Prostate gland (tissue), 2 donors: ENCODE data around the gene RIPOR2. TPM values are rescaled to one million over a fixed set of nuclear protein-coding genes. Genes with fewer than 3 reads are reported as not detected.

ENCODE experiments used
- DNase-seq: peaks from one replicate; pipeline ENCODE4 v3.0.0-alpha.2; 2019; ENCODE audit warnings: low spot score
- H3K27ac ChIP-seq, 2 donors: fragments of 200-600 bp; sonication (generic); 2 replicates each; pipeline ENCODE4 v1.5.1; 2017 to 2019
- H3K27me3 ChIP-seq: fragments of 200-600 bp; sonication (generic); replicated peaks from 2 replicates; pipeline ENCODE4 v1.5.1; 2019; ENCODE audit not compliant: insufficient read depth
- H3K36me3 ChIP-seq, 2 donors: fragments of 200-600 bp; sonication (generic); 1 replicate in 1 of 2; 2 replicates in 1 of 2; pipeline versions ENCODE4 v1.5.1 to v1.8.1; 2017 to 2019
- H3K4me1 ChIP-seq: fragments of 200-600 bp; sonication (generic); replicated peaks from 2 replicates; pipeline ENCODE4 v1.5.1; 2019
- H3K4me3 ChIP-seq, 2 donors: fragments of 200-600 bp; sonication (generic); 2 replicates each; pipeline ENCODE4 v1.5.1; 2017 to 2019
- H3K9me3 ChIP-seq: fragments of 200-600 bp; sonication (generic); 2 replicates; pipeline ENCODE4 v1.5.1; 2017
- CTCF ChIP-seq, 4 experiments: fragments of 200-600 bp in 2 of 4; fragments of 450-650 bp in 2 of 4; sonication (generic) in 2 of 4; IDR thresholded peaks; 1 replicate in 3 of 4; 2 replicates in 1 of 4; pipeline ENCODE4 v1.5.1; 2016 to 2019; ENCODE audit warnings: antibody characterized with exemption in 4 of 4, mild to moderate bottlenecking in 2 of 4, moderate library complexity in 2 of 4
- POLR2A ChIP-seq: fragments of 450-650 bp; IDR thresholded peaks from one replicate; pipeline ENCODE4 v1.6.1; 2016; ENCODE audit warnings: antibody characterized with exemption, mild to moderate bottlenecking
- POLR2AphosphoS5 ChIP-seq: sonication (generic); formaldehyde crosslinking; IDR thresholded peaks from one replicate; pipeline ENCODE4 v1.6.1; 2017; ENCODE audit warnings: antibody characterized with exemption
- WGBS: methylation state at CpG from one replicate; pipeline ENCODE4 v1.1.5; 2018; 5-methylcytosine and 5-hydroxymethylcytosine counted together
- intact Hi-C: fragments of 100-400 bp; cut with DNase I; formaldehyde crosslinking; loops from one replicate; pipeline ENCODE4 v1.14.2; 2022
- total RNA-seq, 2 donors: library from RNA; depleted of rRNA; stranded (reverse); fragments of >200 nt; gene quantifications; one replicate each; pipeline ENCODE4 v1.1.0, GENCODE V29; 2016

Gene RIPOR2
- total RNA-seq, 2 donors from 2014 or later: 16.1 to 23.7 TPM

GRCh38 chr6:24922170-24922569, 13.6 kb downstream of the RIPOR2 start:
- intact Hi-C loops: no loop called here
- Histone ChIP-seq H3K4me1 (no peaks in the 10 kb centered on the region), H3K27ac (no peak overlapping the region), H3K4me3 (no peak overlapping the region), H3K9me3 (no peaks in the 10 kb centered on the region), H3K36me3 (no peaks in the 10 kb centered on the region), H3K27me3 (no peaks in the 10 kb centered on the region)
- WGBS: 91% methylated on average over 4 of the region's 4 CpGs
- no peak for DNase-seq
- TF ChIP-seq POLR2AphosphoS5: no peak

GRCh38 chr6:24920136-24920535, 15.6 kb downstream of the RIPOR2 start:
- no peaks in the 10 kb centered on the region for H3K9me3 ChIP-seq

GRCh38 chr6:24919056-24919892, 16.5 kb downstream of the RIPOR2 start:
- H3K27ac ChIP-seq: no peak overlapping the region
- H3K36me3 ChIP-seq: no peaks in the 10 kb centered on the region
- intact Hi-C loops: no loop called here
- H3K4me3 ChIP-seq: no peak overlapping the region
- DNase-seq: no peak
- no peaks in the 10 kb centered on the region for H3K27me3 ChIP-seq
- TF ChIP-seq CTCF (IDR thresholded peaks at IDR 0.05) (no peak), POLR2A (no peak), POLR2AphosphoS5 (no peak)
- WGBS: 61% methylated on average over 12 of the region's 12 CpGs
- no peaks in the 10 kb centered on the region for H3K4me1 ChIP-seq
- no peaks in the 10 kb centered on the region for H3K9me3 ChIP-seq

More at GRCh38 chr6:24920136-24920535, 15.6 kb downstream of the RIPOR2 start:
- intact Hi-C loops: no loop called here
- Histone ChIP-seq H3K4me1 (no peaks in the 10 kb centered on the region), H3K27ac (no peak overlapping the region), H3K27me3 (no peaks in the 10 kb centered on the region), H3K36me3 (no peaks in the 10 kb centered on the region), H3K4me3 (no peak overlapping the region)
- TF ChIP-seq POLR2A (no peak), CTCF (IDR thresholded peaks at IDR 0.05) (no peak), POLR2AphosphoS5 (no peak)
- no peak for DNase-seq

GRCh38 chr6:24918641-24919055, 17.1 kb downstream of the RIPOR2 start:
- TF ChIP-seq POLR2AphosphoS5 (no peak), POLR2A (no peak), CTCF (IDR thresholded peaks at IDR 0.05) (no peak)
- no peak overlapping the region for H3K4me3 ChIP-seq
- intact Hi-C loops: no loop called here
- H3K27me3 ChIP-seq: no peaks in the 10 kb centered on the region
- no peaks in the 10 kb centered on the region for H3K4me1 ChIP-seq
- no peaks in the 10 kb centered on the region for H3K36me3 ChIP-seq
- 80% methylated on average over 1 of the region's 1 CpG for WGBS
- no peak overlapping the region for H3K27ac ChIP-seq
- DNase-seq: no peak
- no peaks in the 10 kb centered on the region for H3K9me3 ChIP-seq

- H3K36me3 ChIP-seq: no peaks in the 10 kb centered on the region
- no peak for TF ChIP-seq POLR2AphosphoS5
- TF ChIP-seq CTCF (IDR thresholded peaks at IDR 0.05): no peak
- no peak for TF ChIP-seq POLR2A
- DNase-seq: no peak
- no peak overlapping the region for H3K4me3 ChIP-seq
- WGBS: 91% methylated on average over 5 of the region's 5 CpGs
- no peaks in the 10 kb centered on the region for H3K4me1 ChIP-seq
- intact Hi-C loops: no loop called here
- H3K27me3 ChIP-seq: no peaks in the 10 kb centered on the region
- no peak overlapping the region for H3K27ac ChIP-seq
- no peaks in the 10 kb centered on the region for H3K9me3 ChIP-seq
Observed at GRCh38 chr6:24916496-24916895, 19.3 kb downstream of the RIPOR2 start.
